NB4 (cell line): ENCODE results near the gene CCDC91.

Experiments
- CTCF ChIP-seq: IDR thresholded peaks from one replicate; pipeline ENCODE4 v1.5.1; 2012; ENCODE audit warnings: low read depth, low read length
- MAX ChIP-seq: IDR thresholded peaks from 2 replicates; pipeline ENCODE4 v1.6.1; 2011; ENCODE audit warnings: low read depth, low read length
- MYC ChIP-seq: IDR thresholded peaks from 2 replicates; pipeline ENCODE4 v1.6.1; 2011; ENCODE audit warnings: low read depth, low read length
- POLR2A ChIP-seq: IDR thresholded peaks from 2 replicates; pipeline ENCODE4 v1.6.1; 2011; ENCODE audit warnings: mild to moderate bottlenecking; ENCODE audit not compliant: insufficient read length; ENCODE audit errors: extremely low read depth

- TF ChIP-seq CTCF (no peak), POLR2A (no peak), MYC (no peak), MAX (no peak)
These were observed 33.6 kb downstream of the CCDC91 start for GRCh38 chr12:28223858-28224257.
